Erythroblast (primary cell): ENCODE data around the gene ITGB2.
A peak's percentile ranks its signal among the peaks of the same experiment; 100 is the strongest.

ENCODE experiments used
- DNase-seq, 2 experiments: peaks; one replicate each; lab custom pipeline; 2025; lab: John Stamatoyannopoulos, UW
- GATA1 ChIP-seq: IDR thresholded peaks from 2 replicates; pipeline ENCODE4 v1.6.1; 2011; ENCODE audit warnings: low read depth, mild to moderate bottlenecking, control low read depth, low read length, moderate library complexity
- POLR2A ChIP-seq: IDR thresholded peaks from 2 replicates; pipeline ENCODE4 v1.6.1; 2011; ENCODE audit warnings: mild to moderate bottlenecking, low read length

The ITGB2 gene

DNA sequence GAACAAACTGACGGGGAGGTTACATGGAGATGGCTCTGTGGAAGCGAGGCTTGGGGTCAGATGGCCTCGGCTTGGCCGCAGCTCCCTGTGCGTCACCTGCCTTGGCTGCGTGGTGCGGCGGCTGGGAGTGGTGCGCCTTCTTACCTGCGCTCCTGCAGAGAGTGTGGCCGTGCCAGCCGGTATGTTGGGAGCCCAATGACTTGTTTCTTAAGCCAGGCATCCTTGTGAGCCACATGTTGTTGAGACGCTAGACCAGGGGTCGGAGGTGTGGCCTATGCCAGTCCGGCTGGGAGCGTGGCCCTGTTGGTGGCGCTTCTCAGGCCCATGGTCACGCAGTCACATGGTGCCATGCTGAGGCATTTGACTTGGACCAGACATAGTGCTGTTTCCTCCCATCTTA, 29.7 kb upstream of the ITGB2 start:
- no peak for DNase-seq
- no peak for TF ChIP-seq POLR2A
- no peak for TF ChIP-seq GATA1

DNA sequence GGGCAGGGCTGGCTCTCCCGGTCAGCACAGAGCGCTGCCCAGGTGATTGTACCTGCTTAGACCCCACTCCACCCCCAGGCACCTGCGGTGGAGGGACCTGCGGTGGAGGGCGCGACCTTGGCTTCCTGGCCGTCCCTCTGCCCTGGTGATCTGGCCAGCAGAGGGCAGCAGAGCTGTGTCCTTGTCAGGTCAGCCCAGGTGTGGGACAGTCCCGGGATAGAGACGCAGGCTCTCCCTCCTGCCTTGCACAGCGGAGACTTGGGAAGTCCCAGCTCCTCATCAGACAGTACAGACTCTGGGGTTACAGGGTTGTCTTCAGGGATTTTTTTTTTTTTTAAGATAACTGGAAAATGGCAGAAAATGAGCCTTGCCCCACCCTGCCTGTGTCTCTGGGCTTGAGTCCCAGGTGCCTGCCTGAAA, 29.1 kb upstream of the ITGB2 start:
- TF ChIP-seq GATA1, result no peak
- TF ChIP-seq POLR2A, result no peak
- DNase-seq, result peak; percentile 56 to 80

DNA sequence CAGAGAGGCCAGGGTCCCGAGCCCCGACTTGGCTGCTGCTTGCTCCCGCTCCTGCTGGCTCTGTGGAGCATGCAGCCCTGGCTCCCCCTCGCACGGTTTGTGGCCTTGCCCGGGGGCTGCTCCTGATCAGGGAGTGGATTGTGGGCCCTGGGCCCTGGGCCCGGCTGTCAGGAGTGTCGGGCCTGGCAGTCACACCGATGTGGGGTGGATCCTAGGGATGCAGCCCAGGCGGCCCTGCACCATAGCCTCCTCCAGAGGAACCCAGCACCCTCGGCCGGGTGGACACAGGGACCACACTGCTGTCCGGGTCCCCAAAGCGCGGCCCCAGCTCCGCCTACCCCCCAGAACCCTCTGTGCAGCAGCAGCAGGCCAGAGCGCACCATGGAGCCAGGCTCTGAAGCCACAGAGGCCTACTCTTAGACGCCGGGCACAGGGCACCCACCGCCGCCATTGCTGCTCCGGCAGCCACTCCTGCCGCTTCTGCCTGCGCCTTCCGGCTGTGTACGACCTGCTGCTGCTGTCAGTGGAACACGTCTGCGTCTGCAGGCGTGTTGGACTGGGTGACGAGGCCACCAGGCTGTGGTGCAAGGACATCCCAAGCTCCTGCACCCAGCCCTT, 28.6 kb upstream of the ITGB2 start:
- no peak for DNase-seq
- no peak for TF ChIP-seq POLR2A
- no peak for TF ChIP-seq GATA1

DNA sequence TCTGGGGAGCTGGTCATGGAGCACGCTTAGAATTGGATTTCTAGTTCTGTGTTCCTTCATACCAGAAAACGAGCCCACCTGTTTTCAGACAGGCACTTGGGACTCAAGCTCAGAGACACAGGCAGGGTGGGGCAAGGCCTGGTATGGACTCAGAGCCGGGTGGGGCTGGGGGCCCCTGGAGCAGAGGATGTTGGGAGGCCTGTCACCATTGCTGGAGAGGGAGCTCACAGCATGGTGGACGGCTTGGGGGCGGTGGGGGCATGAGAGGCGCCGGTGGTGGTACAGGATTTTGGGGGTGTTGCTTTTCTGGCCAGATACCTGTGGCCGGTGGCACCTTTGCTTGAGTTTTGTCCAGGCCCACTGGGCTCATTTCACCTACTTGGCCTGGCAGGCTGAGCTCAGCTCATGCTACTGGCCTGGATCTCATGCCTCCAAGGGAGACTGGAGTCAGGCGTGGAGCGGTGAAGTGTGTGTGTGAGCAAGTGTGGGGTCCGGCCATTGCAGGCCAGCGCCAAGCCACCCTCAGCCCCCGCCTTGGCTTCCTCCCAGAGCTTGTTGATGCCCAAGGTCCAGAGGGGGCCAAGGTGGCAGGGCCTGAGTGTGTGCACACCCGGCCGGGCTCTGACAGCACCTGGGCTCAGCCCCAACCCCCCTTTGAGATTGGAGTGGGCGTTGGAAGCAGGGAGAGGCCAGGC, 27.9 kb upstream of the ITGB2 start:
- TF ChIP-seq POLR2A (no peak), GATA1 (no peak)
- no peak for DNase-seq

DNA sequence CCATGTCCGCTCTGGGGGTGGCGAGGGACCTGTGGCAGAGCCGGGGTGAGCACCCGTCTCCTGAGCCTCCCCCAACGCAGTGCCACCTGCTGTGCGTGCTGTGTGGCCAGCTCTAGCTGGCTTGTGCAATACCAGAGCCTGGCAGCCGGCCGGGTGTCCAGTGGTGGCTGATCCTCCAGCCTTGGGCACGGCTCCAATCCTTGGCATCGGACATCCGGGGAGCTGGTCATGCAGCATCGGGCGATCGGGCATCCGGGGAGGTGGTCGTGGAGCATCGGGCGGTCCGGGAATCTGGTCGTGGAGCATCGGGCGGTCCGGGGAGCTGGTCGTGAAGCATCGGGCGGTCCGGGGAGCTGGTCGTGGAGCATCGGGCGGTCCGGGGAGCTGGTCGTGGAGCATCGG, 27.2 kb upstream of the ITGB2 start:
- no peak for DNase-seq
- no peak for TF ChIP-seq GATA1

DNA sequence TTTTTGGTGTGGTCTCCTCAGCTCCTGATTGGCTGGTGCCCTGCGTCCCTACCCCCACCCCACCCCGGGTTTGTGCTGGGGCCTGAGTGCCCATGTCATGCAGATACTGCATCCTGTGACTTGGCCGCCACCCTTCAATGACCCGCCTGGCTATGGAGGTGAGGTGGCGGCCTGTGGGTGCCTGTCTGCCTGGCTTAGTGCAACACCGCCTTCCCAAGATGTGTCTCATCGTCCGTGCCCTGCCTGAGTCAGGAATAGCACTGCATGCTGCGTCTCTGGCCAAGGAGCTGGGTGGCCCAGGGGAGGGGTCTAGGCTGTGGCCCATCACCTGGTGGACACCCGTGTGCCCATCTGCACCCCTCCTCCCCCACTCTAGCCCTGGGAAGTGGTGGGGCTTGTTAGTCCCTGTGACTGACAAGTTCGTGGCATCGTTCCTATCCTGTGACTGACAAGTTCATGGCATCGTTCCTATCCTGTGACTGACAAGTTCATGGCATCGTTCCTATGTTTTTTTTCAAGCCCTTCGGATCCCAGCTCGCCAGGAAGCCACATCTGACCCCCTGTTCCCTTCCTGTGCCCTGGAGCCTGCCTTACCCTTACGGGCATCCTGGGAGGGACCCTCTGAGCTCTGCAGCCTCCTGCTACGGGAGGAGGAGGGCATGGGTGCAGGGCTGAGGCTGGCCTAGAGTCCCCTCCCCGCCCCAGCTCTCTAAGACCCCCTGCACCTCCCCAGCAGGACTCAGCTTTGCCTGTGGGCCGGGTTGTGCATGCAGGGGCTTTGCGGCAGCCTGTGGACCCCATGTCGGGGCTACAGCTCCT, 26.6 kb upstream of the ITGB2 start:
- DNase-seq, result no peak
- no peak for TF ChIP-seq POLR2A
- TF ChIP-seq GATA1, result no peak

DNA sequence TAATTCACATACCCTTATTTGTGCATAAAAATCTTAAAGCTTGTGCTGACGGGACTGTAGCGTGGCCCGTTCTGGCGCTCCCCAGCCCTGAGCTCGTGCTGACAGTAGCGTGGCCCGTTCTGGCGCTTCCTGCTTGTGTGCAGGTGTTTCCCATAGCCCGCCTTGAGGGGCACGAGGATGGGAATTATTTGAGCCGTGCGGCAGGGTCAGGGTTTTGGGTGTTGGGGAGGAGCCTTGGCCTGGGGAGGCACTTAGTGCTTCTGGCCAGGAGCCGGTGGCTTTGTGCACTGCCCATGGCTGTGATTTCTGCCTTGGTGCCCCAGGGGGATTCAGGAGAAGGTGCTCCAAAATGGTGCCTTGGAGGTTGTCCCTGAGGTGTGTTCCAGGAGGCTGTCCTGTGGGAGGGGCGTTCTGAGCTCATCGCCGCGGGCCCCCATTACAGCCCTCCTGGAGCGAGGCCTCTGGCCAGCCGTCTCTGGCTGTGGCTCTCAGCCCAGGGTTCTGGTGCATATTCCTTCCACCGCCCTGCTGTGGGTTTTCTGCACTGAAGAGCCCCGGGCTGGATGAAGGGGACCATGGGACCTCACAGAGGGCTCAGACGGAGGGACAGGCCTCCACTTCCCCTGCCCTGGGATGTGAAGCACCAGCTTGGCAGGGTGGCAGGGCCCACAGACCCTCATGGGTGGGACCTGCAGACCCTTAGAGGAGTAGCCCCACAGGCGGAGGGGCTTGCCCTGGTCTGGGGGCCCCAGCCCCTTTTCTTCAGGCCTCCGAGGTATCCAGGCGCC, 25.7 kb upstream of the ITGB2 start:
- no peak for DNase-seq
- no peak for TF ChIP-seq GATA1
- no peak for TF ChIP-seq POLR2A

DNA sequence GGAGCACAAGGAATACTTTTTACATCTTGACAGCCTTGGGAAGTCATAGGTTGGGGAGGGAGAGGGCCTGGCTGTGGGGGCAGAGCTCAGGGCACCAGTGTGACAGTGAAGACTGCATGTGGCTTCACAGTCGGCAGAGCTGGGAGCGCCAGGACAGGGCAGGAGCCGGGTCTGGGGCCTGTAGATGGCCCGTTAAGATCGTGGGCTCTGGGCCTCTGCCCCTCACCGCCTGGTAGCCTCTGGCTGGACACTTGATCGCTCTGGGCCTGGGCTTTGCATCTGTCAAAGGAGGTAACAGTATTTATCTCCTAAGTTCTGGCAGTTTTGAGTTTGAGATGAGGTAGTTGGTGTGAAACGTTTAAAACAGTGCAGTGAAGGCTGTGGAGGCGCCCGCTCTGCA, 23.9 kb upstream of the ITGB2 start:
- DNase-seq, result no peak
- TF ChIP-seq GATA1 (no peak), POLR2A (no peak)

DNA sequence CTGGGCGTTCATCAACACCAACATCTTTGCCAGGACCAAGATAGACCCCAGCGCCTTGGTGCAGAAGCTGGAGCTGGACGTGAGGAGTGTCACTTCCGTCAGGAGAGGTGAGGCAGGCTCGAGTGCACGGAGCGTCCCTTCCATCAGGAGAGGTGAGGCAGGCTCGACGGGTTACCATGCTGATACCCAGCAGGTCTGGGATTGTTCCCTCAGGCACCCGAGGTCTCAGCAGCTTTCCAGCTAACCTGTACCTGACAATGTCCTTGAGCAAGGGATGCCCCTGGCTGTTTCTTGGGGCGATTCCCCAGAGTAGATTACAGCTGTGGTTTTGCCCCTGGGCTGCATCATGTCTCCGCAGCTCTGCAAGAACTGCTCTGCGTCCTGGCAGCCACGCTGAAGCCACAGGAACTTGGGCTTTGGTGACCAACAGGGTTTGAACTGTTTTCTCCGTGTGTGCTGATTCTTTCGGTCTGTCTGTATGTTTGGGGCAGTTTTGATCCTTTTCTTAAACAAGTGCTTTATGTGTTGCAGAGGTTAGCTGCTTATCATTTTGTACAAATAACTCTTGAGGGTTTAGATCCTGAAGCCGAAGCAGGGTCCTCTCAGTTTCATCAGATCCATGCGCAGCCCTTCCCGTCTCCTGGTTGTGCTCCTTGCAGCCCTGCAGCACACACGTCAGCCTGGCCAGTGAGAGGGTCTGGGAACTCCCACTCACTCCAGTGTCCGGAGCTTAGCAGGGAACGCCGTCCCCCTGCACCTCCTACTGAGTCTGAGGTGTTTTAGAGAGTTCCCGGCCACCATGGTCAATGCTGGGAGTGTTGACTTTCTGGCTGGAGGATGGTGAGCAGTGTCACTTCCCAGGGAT, 23.2 kb upstream of the ITGB2 start:
- no peak for TF ChIP-seq GATA1
- no peak for TF ChIP-seq POLR2A

DNA sequence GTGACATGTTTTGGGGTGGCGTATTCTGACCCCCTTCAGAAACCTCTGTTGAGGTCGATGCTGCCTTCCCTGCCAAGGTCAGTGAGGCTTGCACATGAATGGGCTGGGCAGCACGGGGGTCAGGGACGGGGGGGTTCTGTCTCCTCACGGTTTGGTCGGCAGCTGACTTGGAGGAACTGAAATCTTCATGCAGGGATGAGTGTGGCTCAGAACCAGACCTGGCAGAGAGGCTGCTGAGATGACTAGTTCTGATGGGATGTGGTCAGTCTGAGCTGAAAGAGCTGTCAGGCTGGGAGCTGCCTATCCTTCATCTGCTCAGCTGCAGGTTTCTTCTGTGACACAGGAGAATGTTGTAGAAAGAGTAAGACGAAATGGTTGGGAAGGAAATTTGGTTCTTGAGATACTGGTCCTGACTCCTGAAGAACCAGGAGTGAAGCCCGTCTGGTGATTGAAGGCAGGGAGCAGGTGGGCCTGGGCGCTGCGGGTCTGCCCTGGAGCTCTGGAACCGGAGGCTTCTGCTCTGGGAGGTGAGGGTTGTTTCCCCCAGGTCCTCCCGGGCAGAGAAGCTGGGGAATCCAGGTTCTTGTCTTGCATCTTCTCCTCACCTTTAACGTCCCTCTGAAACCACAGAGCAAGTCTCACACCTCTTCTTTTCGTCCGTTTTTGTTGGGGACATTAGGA, 22.4 kb upstream of the ITGB2 start:
- DNase-seq, result no peak
- TF ChIP-seq GATA1, result no peak
- TF ChIP-seq POLR2A, result no peak

More for the DNA sequence above, 23.2 kb upstream of the ITGB2 start:
- DNase-seq, result no peak

DNA sequence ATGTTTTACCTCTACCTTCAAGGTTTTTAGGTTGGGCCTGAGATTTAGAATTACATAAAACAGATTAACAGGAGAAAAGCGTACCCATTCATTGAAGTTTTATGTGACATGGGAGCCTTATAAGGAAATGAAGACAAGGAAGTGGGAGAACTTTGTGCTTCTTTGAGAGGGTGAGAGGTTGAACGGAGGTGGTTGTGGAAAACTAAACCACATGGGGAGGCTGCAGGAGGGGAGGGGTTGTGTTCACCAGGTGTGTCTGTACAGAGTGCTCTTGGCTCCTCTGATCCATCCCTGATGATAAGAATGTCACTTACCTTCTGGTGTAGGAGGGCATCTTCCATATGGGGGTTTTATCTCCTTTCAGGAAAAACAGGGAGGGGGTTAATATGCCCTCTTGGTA, 21.9 kb upstream of the ITGB2 start:
- TF ChIP-seq GATA1 (no peak), POLR2A (no peak)
- DNase-seq, result no peak

DNA sequence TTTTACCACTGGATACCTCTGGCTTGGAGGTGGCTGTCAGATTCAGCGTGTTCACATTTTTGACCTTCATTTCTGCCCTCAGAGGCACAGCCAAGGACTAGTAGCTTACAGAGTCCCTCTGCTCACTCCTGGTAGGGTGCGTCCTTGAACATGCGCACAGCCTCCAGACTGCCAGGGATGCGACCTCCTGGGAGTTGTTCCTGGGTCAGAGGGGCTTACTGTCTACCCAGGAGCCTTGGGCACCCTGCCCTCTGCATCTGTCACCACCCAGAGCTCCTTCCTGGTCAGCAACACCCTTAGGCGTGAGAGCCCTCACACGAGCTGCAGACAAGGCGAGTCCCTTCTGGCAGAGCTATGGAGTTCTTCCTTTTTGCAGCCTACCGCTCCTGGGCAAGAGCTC, 20.9 kb upstream of the ITGB2 start:
- no peak for DNase-seq
- TF ChIP-seq GATA1, result no peak
- TF ChIP-seq POLR2A, result no peak
